Neural cell (in vitro differentiated cells): Measurements from ENCODE around the gene PRKCZ. TPM values are rescaled to one million over a fixed set of nuclear protein-coding genes. Genes with fewer than 3 reads are reported as not detected.

Experiments
- H2AFZ ChIP-seq: fragments of 200-600, 300-800 bp; sonication (generic), shearing (Covaris generic); 2 replicates; pipeline ENCODE4 v1.6.0; 2014; ENCODE audit warnings: low read depth, mild to moderate bottlenecking, antibody characterized with exemption, low read length, moderate library complexity
- H3F3A ChIP-seq: fragments of 200-600 bp; shearing (Covaris generic); 2 replicates; pipeline ENCODE4 v1.6.1; 2016; ENCODE audit warnings: mild to moderate bottlenecking, moderate library complexity, mixed read lengths, antibody characterized with exemption, low read length; ENCODE audit not compliant: insufficient read depth, poor library complexity, severe bottlenecking
- H3K27ac ChIP-seq: fragments of 200-600, 300-800 bp; sonication (generic), shearing (Covaris generic); 2 replicates; pipeline ENCODE4 v1.5.1; 2014; ENCODE audit warnings: mild to moderate bottlenecking, low read length, moderate library complexity
- H3K27me3 ChIP-seq: fragments of 300-800, 200-600 bp; sonication (generic), shearing (Covaris generic); 2 replicates; pipeline ENCODE4 v1.6.0; 2014; ENCODE audit warnings: mild to moderate bottlenecking, low read depth, low read length, moderate library complexity; ENCODE audit not compliant: insufficient read depth
- H3K36me3 ChIP-seq: fragments of 300-800, 200-600 bp; sonication (generic), shearing (Covaris generic); 2 replicates; pipeline ENCODE4 v1.5.1; 2014; ENCODE audit warnings: mild to moderate bottlenecking, antibody characterized with exemption, low read length, moderate library complexity; ENCODE audit not compliant: insufficient read depth
- H3K4me2 ChIP-seq: fragments of 300-800, 200-600 bp; sonication (generic), shearing (Covaris generic); 2 replicates; pipeline ENCODE4 v1.6.0; 2014; ENCODE audit warnings: mild to moderate bottlenecking, low read length
- H3K4me3 ChIP-seq: fragments of 300-800, 200-600 bp; sonication (generic), shearing (Covaris generic); 2 replicates; pipeline ENCODE4 v1.5.1; 2014; ENCODE audit warnings: mild to moderate bottlenecking, low read length, moderate library complexity
- H3K79me2 ChIP-seq: fragments of 200-600 bp; shearing (Covaris generic); replicated peaks from 2 replicates; pipeline ENCODE4 v1.6.0; 2014; ENCODE audit warnings: mild to moderate bottlenecking, low read length, moderate library complexity; ENCODE audit not compliant: insufficient read depth
- H3K9ac ChIP-seq: fragments of 300-800, 200-600 bp; sonication (generic), shearing (Covaris generic); 2 replicates; pipeline ENCODE4 v1.6.1; 2016; ENCODE audit warnings: mild to moderate bottlenecking, low read length, mixed read lengths
- H3K9me2 ChIP-seq: fragments of 200-600 bp; shearing (Covaris generic); 2 replicates; pipeline ENCODE4 v1.6.1; 2016; ENCODE audit warnings: mild to moderate bottlenecking, low read length, mixed read lengths; ENCODE audit not compliant: insufficient read depth
- H3K9me3 ChIP-seq: fragments of 200-600, 300-800 bp; sonication (generic), shearing (Covaris generic); 2 replicates; pipeline ENCODE4 v1.6.1; 2016; ENCODE audit warnings: mild to moderate bottlenecking, mixed run types, low read length, moderate library complexity, mixed read lengths
- H4K20me1 ChIP-seq: fragments of 200-600 bp; shearing (Covaris generic); 2 replicates; pipeline ENCODE4 v1.6.1; 2016; ENCODE audit warnings: mild to moderate bottlenecking, mixed run types; ENCODE audit not compliant: insufficient read depth
- CTCF ChIP-seq: fragments of 450-650 bp; IDR thresholded peaks from 2 replicates; pipeline ENCODE4 v1.5.1; 2014; ENCODE audit warnings: antibody characterized with exemption, mild to moderate bottlenecking, moderate library complexity; ENCODE audit not compliant: poor library complexity, severe bottlenecking
- EP300 ChIP-seq: fragments of 450-650 bp; conservative IDR thresholded peaks from 2 replicates; pipeline ENCODE4 v1.6.1; 2014; ENCODE audit warnings: antibody characterized with exemption, mild to moderate bottlenecking, moderate library complexity; ENCODE audit not compliant: poor library complexity, severe bottlenecking
- EZH2 ChIP-seq: fragments of 200-600, 300-800 bp; shearing (Covaris generic), sonication (generic); IDR thresholded peaks from 2 replicates; pipeline ENCODE4 v1.6.1; 2014; ENCODE audit warnings: antibody characterized with exemption, low read length, borderline replicate concordance, mild to moderate bottlenecking; ENCODE audit not compliant: insufficient read depth, poor library complexity, severe bottlenecking
- MXI1 ChIP-seq: fragments of 450-650 bp; conservative IDR thresholded peaks from 2 replicates; pipeline ENCODE4 v1.6.1; 2014; ENCODE audit warnings: antibody characterized with exemption, mild to moderate bottlenecking; ENCODE audit not compliant: poor library complexity, severe bottlenecking
- POLR2AphosphoS5 ChIP-seq: IDR thresholded peaks from 2 replicates; pipeline ENCODE4 v1.6.1; 2012
- RAD21 ChIP-seq: fragments of 450-650 bp; conservative IDR thresholded peaks from 2 replicates; pipeline ENCODE4 v1.6.1; 2014; ENCODE audit warnings: antibody characterized with exemption, mild to moderate bottlenecking, moderate library complexity
- REST ChIP-seq: IDR thresholded peaks from 2 replicates; pipeline ENCODE4 v1.6.1; 2012; ENCODE audit warnings: borderline replicate concordance
- SMC3 ChIP-seq: fragments of 450-650 bp; conservative IDR thresholded peaks from 2 replicates; pipeline ENCODE4 v1.6.1; 2014; ENCODE audit warnings: antibody characterized with exemption, mild to moderate bottlenecking, moderate library complexity; ENCODE audit not compliant: poor library complexity
- TAF1 ChIP-seq: IDR thresholded peaks from 2 replicates; pipeline ENCODE4 v1.6.1; 2012; ENCODE audit warnings: low read depth
- polyA plus RNA-seq: library from polyadenylated mRNA; depleted of rRNA; stranded (reverse); fragments of >200 nt; gene quantifications from 2 replicates; pipeline ENCODE4 v1.2.3, GENCODE V29; 2014

The PRKCZ gene
- polyA plus RNA-seq, 1 donor from 2014 or later: 54.9 TPM

GRCh38 chr1:2233468-2233867, 183.3 kb downstream of the PRKCZ start:
- Histone ChIP-seq H3K4me3 (peak overlapping the region; percentile 98), H3K36me3 (no peaks in the 10 kb centered on the region), H2AFZ (no peak overlapping the region), H4K20me1 (peaks cover 69% of the 10 kb centered on the region), H3F3A (no peaks in the 10 kb centered on the region), H3K9me3 (no peaks in the 10 kb centered on the region), H3K27ac (no peak overlapping the region), H3K27me3 (no peaks in the 10 kb centered on the region), H3K9me2 (no peaks in the 10 kb centered on the region), H3K4me2 (no peak overlapping the region), H3K79me2 (peaks cover 90% of the 10 kb centered on the region), H3K9ac (peak overlapping the region; percentile 26)
- no peak for TF ChIP-seq MXI1
- no peak for TF ChIP-seq RAD21
- no peak for TF ChIP-seq POLR2AphosphoS5
- no peak for TF ChIP-seq EP300
- no peak for TF ChIP-seq REST
- TF ChIP-seq EZH2: no peak
- no peak for TF ChIP-seq TAF1
- no peak for TF ChIP-seq SMC3
- TF ChIP-seq CTCF: no peak

- Histone ChIP-seq H3K4me2 (no peak overlapping the region), H3K4me3 (peak overlapping the region; percentile 98), H4K20me1 (peaks cover 65% of the 10 kb centered on the region), H3K9ac (peak overlapping the region; percentile 16), H3K27ac (no peak overlapping the region), H3K9me2 (no peaks in the 10 kb centered on the region), H3K79me2 (peaks cover 97% of the 10 kb centered on the region), H2AFZ (no peak overlapping the region), H3K27me3 (no peaks in the 10 kb centered on the region), H3K36me3 (no peaks in the 10 kb centered on the region), H3F3A (no peaks in the 10 kb centered on the region), H3K9me3 (no peaks in the 10 kb centered on the region)
- no peak for TF ChIP-seq RAD21
- no peak for TF ChIP-seq EP300
- TF ChIP-seq SMC3: no peak
- no peak for TF ChIP-seq TAF1
- no peak for TF ChIP-seq CTCF
- no peak for TF ChIP-seq POLR2AphosphoS5
- no peak for TF ChIP-seq MXI1
- TF ChIP-seq EZH2: no peak
- TF ChIP-seq REST: no peak
Measured at GRCh38 chr1:2233997-2234761, 184.0 kb downstream of the PRKCZ start.
